Spleen (tissue), 7 donors: ENCODE data around the gene GET3.

ENCODE experiments used
- POLR2A ChIP-seq, 3 donors: fragments of 450-650 bp; IDR thresholded peaks; one replicate each; pipeline ENCODE4 v1.5.1; 2017; ENCODE audit warnings: antibody characterized with exemption in 3 of 3, mild to moderate bottlenecking in 1 of 3
- TF ChIP-seq, protein P1 (sequence below), 11 experiments: fragments of 200-600 bp in 7 of 11; fragments of 450-650 bp in 4 of 11; sonication (generic) in 4 of 11; IDR thresholded peaks in 8 of 11; conservative IDR thresholded peaks in 3 of 11; 1 replicate in 7 of 11; 2 replicates in 4 of 11; pipeline versions ENCODE4 v1.4.0 to v1.8.0; 2016 to 2021; ENCODE audit warnings: antibody characterized with exemption in 11 of 11, inconsistent platforms in 4 of 11, mild to moderate bottlenecking in 1 of 11
- donor health status: DM: no; HTN: no; CAD: no; lungs with moderate emphysema.
- donor health status: DM: no; HTN: no; CAD: no.
- donor health status: DM: no; HTN: no; CAD: no.

DNA sequence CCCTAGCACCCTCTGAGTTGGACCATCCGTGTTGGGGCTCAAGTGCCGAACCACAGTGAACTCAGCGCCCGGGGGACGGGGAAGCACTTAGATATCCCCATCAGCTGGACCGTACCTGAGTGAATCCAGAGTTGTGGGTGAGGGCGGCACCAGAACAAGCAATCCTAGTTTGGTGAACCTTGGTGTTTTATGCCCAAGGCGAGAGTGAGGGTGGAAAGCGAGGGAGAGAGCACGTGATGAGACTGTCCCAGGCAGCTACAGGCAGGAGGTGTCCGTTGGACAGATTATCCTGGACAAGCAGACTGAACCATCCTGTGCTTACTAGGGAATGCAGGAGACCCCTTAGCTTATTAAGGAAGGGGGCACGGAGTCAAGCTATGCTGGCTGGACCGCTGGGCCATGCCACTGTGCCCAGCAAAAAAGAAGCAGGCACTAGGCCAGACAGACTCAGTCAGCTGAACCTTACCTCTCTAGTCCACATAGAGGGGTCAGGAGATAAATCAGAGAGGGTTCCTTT is 596 bp downstream of the GET3 start:
- TF ChIP-seq, protein P1, sequence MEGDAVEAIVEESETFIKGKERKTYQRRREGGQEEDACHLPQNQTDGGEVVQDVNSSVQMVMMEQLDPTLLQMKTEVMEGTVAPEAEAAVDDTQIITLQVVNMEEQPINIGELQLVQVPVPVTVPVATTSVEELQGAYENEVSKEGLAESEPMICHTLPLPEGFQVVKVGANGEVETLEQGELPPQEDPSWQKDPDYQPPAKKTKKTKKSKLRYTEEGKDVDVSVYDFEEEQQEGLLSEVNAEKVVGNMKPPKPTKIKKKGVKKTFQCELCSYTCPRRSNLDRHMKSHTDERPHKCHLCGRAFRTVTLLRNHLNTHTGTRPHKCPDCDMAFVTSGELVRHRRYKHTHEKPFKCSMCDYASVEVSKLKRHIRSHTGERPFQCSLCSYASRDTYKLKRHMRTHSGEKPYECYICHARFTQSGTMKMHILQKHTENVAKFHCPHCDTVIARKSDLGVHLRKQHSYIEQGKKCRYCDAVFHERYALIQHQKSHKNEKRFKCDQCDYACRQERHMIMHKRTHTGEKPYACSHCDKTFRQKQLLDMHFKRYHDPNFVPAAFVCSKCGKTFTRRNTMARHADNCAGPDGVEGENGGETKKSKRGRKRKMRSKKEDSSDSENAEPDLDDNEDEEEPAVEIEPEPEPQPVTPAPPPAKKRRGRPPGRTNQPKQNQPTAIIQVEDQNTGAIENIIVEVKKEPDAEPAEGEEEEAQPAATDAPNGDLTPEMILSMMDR (IDR thresholded peaks at IDR 0.05 in 8 of 11, conservative IDR thresholded peaks at IDR 0.05 in 3 of 11) = no peak
- no peak for TF ChIP-seq POLR2A (IDR thresholded peaks at IDR 0.05)
